Stimulated activated CD4-positive, alpha-beta T cell treated with anti-CD3 and anti-CD28 coated beads, Interleukin-15, amount 100 ng/mL, for 24 hours (primary cell): ENCODE results near the gene CTF1.
"Not testable (repeated sequence)": the region's sequence is repeated elsewhere in the genome, so short reads cannot be mapped to it uniquely, and the experiment has no call there.

Source experiments
- DNase-seq: peaks from one replicate; pipeline ENCODE4 v3.0.0-alpha.2; 2020

CTF1 gene

DNA sequence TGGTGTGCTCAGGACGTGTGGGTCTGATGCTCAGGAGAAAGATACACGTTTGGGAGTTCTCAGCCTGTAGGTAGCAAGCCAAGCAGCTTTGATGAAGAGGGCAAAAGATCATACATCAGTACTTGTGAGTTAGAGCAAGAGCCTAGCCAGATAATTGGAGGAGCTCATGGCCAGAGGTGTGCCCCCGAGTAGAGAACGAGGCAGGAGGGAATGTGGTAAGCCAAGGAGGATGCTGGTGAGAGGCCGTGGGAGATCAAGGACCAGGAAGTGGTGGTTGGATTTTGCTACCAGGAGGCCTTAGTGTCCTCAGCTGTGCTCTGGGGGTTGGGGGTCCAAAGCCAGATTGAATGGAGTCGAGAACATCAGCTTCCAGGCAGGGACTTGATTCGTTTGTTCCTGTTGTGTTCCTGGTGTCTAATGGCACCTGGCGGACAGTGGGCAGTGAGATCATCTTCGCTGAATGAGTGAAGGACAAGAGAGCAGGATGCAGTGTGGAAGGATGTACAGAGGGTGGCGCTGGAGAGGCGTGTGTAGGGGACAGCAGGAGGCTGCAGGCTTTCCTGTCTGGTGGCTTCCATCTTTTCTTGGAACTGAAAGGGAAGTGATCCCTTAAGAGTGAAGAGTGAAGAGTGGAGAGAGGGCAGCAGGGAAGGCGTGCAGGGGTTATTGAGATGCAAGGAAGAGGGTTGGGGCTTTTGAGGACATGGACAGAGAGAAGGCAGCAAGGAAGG lies 38.6 kb downstream of the CTF1 start:
- peak; percentile 46 for DNase-seq

DNA sequence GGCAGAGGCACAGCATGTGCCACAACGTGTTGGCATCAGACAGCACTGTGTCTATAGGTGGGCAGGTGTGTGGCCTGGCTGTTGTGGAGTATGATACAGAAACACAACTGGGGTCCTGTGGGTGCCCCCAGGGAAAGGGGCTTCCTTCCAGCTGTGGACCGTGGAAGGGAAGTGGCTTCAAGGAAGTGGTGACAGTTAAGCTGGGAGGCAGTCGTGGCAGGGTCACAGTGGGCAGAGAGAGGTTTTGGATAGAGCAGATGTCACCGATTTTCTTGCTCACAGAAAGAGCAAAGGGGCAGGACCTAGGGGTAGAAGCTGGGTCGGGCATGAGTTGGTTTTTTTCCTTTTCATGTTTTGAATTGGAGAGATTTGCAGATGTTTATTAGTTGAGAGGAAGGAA lies 41.3 kb downstream of the CTF1 start:
- DNase-seq = no peak

- DNase-seq = not testable (repeated sequence)
Observed at GRCh38 chr16:30939571-30939970, 43.2 kb downstream of the CTF1 start.

DNA sequence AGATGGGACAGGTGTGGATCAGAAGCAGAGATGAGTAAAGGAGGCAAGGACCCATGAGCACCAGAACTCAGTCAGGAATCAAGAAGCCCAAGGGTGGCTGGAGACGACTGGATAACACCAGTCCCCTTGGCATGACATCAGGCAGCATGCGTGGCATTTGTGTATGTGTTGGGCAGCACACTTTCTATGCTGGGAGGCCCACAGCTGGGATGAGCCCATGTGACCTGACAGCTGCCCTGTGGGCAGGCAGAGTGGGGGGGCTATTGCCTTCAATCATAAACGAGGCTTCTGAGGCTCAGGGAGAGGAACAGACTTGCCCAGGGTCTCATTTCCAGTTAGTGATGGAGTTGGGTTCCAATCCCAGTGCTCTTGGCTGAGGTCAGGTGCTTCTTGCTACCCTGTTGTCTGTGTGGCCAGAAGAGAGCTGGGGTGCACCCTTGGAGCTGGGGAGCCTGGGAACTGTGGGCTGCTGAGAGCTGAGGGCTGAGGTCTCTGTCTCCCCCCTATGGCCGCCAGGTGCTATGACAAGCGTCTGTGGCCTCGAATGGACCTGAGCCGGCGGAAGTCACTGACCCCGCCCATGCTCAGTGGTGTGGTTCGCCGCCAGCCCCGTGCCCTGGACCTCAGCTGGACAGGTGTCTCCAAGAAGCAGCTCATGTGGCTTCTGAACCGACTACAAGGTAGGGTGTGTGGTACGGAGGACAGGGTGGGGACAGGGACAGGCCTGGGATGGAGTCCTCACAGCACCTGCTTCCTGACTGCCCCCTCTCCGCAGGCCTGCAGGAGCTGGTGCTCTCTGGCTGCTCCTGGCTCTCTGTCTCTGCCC lies 45.4 kb downstream of the CTF1 start:
- DNase-seq = peak; percentile 78

- DNase-seq = no peak
Observed at GRCh38 chr16:30942426-30942806, 46.0 kb downstream of the CTF1 start.

DNA sequence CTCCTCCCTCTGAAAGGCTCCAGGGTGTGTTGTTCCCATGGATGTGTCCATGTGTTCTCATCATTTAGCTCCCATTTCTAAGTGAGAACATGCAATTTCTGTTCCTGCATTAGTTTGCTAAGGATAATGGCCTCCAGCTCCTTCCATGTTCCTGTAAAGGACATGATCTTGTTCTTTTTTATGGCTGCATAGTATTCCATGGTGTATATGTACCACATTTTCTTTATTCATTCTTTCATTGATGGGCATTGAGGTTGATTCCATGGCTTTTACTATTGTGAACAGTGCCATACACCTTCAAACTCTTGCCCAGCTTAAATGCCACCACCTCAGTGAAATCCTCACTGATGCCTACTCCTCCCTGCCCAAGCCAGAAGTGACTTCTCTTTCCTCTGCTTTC lies 47.9 kb downstream of the CTF1 start:
- DNase-seq = no peak

- no peak for DNase-seq
Observed at GRCh38 chr16:30946671-30947540, 50.5 kb downstream of the CTF1 start.

- DNase-seq = no peak
Observed at GRCh38 chr16:30947541-30947858, 51.1 kb downstream of the CTF1 start.

DNA sequence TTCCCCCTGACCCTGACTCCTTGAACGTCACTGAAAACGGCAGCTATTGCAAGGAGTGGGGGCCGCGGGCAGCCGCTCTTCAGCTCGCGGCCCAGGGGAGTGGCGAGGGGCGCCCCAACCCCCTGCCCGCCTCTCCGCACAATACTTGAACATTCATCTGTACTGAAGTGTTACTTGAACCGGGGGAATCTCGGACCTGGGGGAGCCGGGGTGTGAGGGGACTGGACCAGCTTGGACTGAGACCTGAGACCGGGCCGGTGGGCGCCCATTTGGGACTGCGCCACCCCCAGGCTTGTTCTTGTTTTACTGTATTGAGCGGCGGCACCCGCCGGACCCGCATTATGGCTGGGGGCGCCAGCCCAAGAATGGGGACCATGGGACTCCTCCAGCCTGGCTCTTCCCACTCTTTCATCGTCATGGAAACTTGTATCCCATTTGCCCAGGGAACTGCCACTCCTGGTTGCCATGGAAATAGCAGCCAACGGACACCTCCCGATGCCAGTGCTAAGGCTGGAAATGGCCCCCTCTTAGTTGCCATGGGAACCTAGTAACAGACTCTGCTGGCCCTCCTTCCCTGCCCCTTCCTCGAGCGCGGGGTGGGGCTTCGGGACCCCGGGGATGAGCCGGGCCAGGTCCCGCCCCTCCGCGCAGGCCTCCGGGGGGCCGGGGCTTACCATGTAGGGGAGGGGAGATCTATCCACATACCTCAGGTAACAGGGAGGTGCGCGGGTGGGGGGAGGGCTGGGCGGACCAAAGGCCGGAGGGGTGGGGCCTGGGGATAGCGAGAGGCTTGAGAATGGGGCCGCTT lies 51.6 kb downstream of the CTF1 start:
- no peak for DNase-seq

DNA sequence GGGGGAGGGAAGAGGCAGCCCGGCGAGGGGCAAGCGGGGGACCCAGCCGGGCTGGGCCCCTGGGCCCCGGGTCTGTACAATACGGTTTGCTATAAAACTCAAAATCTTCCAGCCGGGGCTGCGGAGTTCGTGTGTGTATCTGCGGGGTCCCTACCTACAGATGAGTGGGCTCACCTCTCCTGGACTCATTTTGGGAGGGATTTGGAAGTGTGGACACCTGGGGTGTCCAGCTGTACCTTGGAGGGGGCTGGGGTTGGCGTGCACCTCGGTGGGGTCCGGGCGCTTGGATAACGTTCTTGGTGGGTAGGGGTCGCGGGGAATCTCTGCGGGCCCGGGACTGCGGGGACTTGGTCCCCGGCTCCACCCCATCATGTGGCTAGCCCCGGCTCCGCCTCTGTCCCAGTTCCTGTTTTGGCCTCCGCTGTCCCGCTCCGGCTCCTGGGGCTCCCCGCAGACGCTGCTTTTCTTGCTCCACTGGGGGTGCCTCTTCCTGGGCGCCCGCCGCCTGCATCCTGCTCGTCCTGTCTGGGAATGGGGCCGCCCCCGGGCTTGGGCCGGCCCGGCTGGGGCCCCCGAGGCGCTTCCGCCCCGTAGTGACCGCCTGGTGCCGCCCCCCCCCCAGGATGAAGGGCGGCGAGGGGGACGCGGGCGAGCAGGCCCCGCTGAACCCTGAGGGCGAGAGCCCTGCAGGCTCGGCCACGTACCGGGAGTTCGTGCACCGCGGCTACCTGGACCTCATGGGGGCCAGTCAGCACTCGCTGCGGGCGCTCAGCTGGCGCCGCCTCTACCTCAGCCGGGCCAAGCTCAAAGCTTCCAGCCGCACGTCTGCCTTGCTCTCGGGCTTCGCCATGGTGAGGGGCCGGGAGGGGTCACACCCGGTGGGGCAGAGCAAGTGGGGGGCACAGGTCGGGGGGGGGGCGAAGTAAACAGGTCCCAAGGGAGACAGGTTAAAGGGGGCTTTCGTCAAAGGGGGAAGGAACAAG lies 52.5 kb downstream of the CTF1 start, which contains the start of gene ORAI3:
TSS of gene ORAI3 (plus strand) at position 402 of the 983 bp plus-strand sequence. CDS start at position 624, 222 bp downstream.
- peak; percentile 70 for DNase-seq

- peak; percentile 57 for DNase-seq
Observed at GRCh38 chr16:30949650-30950515, 53.5 kb downstream of the CTF1 start.

GRCh38 chr16:30950516-30951065 lies 54.2 kb downstream of the CTF1 start:
- no peak for DNase-seq

DNA sequence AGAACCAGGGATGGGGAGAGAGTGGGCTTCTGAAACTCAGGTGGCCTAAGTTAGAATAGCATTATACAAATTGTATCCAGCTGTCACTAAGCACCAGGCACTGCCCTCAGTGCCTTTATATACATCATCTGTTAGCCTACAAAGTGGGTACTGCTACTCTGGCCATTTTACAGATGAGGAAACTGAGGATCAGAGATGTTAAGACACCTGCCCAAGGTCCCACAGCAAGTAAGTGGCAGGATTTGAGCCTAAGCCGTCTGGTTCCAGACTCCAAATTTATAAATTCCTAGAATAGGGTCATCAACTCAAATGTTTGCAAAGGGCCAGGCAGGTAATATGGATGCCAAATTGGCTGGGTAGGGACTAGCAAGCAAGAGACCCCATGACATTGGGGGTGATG lies 54.8 kb downstream of the CTF1 start:
- no peak for DNase-seq

- DNase-seq = no peak
Observed at GRCh38 chr16:30951750-30952149, 55.3 kb downstream of the CTF1 start.

DNA sequence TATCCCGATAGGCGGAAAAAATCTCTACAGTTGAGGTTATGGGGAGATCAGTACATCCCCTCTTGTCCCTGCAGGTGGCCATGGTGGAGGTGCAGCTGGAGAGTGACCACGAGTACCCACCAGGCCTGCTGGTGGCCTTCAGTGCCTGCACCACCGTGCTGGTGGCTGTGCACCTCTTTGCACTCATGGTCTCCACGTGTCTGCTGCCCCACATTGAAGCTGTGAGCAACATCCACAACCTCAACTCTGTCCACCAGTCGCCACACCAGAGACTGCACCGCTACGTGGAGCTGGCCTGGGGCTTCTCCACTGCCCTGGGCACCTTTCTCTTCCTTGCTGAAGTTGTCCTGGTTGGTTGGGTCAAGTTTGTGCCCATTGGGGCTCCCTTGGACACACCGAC lies 56.7 kb downstream of the CTF1 start:
- no peak for DNase-seq
